Hypothalamus (tissue), 51 donors: ENCODE data around the gene SERPINB12.

ENCODE experiments used
- DNase-seq, 51 donors: peaks; one replicate each; lab custom pipeline; 2025; lab: John Stamatoyannopoulos, UW

Gene SERPINB12

DNA sequence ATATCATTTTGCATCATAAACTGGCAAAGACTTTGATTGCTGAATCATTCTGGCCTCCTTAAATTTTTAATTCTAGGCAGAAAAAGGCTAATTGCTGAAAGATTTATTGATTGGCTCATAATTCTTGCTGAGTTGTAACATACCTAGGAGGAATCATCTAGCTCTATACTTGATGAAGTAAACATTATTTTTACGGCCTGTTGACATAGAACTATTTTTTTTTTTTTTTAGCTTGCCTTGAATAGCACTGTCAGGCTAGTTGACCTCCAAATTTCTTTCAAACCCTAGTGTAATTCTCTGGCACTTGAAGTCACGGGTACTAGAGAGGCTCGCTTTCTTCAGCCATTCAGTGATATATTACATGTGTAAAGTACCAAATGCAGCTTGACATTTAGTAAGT lies 2.8 kb downstream of the SERPINB12 start:
- no peak for DNase-seq

DNA sequence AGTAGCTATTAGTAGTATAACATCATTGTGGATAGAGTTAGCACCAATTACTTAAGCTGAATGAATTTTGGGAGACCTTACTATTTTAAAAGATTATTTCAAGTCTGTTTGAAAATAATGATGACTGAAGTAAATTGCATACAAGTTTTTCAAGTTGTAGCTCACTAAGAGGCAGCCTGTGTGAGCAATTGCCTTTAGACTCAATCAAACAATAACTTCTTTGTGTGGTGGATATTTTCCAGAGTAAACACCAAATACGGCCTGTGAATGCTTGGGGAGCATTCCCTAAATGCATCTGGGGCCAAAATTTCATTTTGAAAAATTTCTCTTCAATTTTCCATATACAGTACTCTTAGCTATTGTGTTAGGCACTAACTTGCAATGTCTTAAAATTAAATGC lies 7.9 kb downstream of the SERPINB12 start:
- DNase-seq = no peak

DNA sequence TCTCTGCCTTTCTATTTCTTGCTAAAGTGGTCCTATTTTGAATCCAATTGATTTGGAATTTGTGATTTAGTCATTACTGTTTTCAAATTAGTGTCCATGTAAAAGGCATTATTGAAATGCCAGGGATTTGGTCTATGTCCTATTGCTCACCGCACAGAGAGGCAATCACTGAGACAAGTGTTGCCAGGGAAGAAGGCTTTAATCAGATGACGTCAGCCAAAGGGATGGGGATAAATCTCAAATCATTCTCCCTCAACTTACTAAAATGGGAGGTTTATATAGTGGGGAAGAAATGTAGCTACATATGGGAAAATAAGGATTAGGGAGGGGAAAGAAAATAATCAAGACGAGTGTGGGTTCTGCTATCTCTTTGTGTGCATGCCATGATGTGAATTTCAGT lies 9.6 kb downstream of the SERPINB12 start:
- no peak for DNase-seq

DNA sequence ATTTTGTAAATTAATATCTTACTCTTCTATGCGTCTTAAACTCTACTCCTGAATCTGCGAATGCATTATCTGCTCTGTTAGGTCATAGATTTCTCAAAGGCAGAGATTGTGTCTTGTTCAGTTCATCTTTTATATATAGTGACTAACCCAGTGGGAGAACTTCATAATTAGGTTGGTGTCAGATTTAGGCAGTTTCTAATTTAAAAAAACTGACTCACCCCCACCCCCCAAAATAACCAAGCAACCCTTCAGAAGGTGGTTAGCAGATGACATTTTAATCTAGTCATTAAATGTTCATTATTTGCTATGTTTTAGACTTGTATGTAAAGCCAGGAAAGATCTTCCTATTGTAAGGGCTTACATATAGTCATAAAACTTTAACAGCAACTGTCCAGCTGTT lies 10.4 kb downstream of the SERPINB12 start:
- DNase-seq = no peak

DNA sequence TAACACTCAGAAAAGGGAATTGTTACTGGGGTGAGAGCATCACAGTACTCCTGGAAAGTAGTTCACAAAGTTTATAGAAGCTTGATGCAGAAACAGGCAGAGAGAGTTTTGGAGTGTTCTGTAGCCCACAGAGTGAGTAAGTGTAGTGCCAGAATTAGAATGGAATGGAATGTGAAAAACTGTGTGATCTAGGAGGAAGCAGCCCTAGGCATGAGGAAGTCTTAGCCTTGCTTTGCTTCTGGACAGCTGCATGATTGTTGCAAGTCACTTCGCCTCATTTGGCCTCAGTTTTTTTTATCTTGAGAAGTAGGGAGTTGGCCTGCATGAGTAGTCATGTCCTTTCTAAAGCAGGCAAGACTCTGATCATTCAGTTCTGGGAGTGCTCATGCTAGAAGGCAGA lies 10.9 kb downstream of the SERPINB12 start:
- DNase-seq = peak in 1 of 51 donors; percentile 4

DNA sequence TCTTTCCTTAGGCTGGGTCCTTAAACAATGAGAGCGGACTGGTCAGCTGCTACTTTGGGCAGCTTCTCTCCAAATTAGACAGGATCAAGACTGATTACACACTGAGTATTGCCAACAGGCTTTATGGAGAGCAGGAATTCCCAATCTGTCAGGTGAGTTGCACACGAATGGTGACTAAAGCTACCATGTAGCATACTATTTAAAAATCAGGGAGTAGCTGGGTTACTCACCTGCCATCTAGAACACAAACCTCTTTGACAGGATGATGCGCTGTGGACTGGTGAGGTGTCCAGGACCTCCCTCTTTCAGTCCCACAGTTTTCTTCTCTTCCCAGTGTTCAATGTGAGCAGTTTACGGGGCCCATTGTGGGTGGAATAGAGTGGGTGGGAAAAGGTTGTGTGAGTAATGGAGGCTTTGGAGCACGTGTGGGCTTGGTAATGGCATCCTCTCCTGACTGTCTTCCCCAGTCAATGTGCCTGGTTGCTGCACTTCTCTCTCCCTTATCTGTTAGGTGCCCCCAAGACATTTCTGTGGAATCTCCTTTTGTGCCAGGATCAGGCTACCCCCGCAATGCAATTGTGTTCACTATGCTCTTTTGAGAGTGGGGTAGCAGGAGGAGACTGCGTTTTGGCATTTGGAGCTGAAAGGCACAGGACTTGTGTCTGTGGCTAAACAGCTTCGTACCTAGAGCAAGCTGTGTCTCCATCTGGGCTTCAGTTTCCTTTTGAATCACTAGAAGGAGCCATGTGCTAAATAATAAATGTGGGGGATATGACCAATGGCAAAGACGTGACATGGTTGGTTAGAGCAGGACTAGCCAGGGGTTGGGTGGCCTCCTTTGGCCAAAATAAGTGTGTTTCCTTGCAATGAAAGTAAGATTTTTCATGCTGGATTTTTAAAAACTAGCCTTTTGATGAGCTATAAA lies 17.7 kb downstream of the SERPINB12 start:
- DNase-seq = no peak

DNA sequence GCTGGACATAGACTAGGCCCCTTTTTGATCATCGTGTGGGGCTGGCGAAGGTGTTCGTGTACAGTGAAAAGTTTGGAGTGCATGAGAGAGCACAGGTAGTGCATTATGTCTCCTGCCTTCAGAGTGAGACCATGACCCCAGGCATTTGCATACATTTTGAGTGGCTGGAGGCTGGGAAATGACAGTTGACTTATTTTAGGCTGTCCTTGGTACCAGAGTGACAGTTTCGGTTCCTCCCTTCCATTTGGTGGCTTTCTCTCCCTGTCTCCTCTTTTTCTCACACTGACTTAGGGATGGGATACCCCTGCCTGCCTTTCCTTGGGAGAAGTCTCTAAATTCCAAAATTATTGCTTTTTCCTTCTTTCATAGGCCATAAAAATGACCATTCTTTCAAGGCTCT lies 20.1 kb downstream of the SERPINB12 start:
- no peak for DNase-seq

DNA sequence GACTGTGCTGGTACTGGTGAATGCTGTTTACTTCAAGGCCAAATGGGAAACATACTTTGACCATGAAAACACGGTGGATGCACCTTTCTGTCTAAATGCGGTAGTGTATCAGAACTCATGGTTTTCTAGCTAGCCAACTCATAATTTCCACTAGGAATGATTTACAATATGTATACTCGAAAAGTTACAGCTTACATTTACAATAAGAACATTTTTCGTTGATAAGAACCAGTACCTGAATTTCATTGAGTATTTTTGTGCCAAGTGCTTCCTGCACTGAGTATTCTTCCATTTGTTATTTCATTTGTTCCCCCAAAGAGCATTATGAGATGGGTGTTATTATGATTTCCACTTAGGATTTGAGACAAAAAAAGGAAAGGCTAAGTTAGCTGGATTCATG lies 21.9 kb downstream of the SERPINB12 start:
- no peak for DNase-seq

DNA sequence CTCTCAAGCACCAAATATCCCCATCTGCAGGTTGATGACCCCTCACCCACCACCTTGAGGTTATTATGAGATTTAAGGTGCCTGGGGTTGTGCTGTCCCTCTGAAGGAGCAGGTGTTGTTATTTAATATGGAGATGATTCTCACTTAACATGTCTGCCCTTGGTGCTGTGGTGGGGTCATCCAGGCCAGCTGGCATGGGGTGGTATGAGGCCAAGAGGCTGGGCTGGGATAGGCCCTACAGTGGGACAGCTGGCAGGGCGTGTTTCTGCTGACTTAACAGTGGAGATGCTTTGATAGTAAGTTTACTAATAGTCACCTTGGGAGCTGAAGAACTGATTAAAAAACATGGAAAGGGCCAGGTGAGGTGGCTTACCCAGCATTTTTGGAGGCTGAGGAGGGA lies 22.4 kb downstream of the SERPINB12 start:
- DNase-seq = no peak

DNA sequence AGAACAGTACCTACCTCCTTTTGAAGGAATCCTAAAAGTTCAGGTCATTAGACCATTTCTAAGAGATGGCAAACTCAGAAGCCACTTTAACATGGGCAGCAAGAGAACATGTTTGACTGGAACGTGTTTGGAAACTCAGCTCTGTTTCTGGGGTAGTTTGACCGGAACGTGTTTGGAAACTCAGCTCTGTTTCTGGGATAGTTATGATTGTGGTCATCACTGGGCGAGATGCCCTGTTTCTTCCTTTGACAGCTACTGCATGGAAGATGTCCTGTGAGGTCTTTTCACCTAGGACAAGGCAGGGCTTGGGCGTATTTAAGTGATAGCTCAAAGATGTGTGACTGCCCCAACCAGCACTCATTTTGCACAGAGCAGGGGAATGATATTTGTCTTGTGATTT lies 25.1 kb downstream of the SERPINB12 start:
- no peak for DNase-seq

DNA sequence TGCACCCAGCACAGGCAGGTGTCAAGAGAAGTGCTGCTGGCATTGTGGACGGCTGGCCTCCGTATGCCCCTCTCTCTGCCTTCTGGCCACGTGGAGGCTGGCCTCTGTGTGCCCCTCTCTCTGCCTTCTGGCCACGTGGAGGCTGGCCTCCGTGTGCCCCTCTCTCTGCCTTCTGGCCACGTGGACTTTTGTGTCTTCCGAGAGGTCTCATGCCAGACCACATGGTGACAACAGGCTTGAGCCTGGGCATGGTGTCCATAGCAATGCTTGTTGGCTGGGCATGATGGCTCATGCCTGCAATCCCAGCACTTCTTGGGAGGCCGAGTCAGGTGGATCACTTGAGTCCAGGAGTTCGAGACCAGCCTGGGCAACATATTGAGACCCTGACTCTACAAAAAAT lies 25.7 kb downstream of the SERPINB12 start:
- no peak for DNase-seq

DNA sequence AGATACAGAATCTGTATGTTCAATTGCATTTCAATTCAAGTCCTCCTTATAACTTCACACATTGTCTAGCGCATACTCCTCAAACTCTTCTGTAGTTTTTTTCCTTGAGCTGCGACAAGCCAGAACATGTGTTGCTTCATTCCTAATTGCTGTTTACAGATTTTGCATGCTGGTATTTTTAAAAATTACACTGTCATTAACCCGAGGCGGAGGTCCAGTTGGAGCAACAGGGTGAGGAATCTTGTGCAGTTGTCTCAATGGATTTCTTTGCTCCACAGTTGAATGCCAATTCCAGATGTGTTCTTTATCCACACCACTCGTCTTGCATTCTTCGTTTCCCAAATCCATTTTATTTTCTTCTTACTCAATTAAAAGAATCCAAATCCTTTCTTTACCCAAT lies 28.6 kb downstream of the SERPINB12 start:
- DNase-seq = no peak

DNA sequence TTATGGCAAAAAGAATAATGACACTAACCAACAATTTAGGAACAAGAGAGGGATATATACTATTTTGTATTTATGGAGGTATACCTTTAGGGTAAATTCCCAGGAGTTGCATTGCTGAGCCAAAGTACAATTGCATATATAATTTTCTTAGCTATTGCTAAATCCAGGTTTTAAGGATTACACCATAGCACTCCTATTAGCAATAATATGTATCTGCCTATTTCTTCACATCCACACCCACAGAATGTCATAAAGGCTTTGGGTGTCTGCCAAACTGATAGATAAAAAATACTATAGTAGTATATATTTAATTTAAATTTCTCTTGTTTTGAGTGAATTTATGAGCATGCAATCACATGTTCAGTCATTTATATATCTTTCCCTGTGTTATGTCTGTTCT lies 33.5 kb downstream of the SERPINB12 start:
- no peak for DNase-seq

DNA sequence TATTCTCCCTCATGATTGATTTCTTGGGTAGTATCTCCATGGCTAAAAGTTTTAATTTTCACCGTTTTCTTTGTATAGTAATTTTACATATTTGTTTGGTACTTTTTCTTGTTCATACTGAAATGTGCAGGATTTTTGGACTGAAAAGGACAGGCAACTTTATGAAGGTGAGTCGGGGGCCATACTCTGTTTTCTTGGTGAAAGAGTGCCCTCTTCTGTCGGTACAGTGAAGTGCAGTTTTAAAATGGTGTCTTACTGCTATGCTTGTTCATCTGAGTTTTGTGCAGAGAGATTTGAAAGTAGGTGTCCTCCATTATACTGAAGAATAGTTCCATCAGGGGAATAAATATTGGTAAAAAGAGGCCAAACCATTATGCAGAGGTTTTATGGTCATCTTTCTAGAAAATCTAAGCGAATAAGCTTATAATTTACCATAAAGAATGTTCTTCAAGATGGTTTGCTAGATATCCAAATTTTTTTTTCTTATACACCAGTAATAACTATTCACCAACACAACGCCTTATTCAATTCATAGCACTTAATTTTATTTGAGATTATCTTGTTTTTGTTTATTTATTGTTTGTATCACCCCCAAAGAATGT lies 36.3 kb downstream of the SERPINB12 start:
- peak in 4 of 51 donors; percentile 2 to 17 (median 15) for DNase-seq

DNA sequence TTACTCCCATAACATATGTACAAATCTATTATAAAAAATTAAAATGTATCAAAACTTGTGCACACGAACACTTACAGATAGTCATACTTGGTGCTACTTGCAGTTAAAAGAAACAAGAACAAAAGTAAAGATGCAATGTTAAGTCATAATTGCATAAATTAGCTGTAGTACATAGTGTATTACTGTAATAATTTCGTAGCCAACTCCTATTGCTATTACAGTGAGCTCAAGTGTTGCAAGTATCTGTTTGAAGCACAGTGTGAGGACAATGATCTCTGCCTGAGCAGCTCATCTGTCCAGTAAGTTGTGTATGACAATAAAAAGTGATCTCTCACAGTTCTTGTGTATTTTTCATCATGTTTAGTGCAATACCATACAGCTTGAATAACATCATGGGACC lies 37.4 kb downstream of the SERPINB12 start:
- DNase-seq = no peak

DNA sequence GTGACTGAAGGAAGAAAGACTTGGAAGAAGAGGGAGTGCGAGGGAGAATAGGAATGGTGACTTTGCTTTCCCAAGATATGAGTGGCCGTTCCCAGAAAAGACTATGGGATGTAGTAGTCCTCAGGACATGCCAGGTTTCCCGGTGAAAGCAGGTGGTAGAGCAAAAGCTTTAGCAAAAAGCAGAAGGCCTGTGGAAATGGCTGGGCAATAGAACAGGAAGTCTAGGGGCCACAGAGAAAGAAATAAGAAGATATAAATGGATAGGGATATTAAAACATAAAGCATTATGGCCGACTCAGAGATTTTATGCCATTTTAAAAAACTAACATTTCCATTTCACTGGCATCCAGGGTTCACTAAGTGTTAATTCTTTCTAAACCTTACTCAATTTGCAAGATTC lies 43.8 kb downstream of the SERPINB12 start:
- DNase-seq = no peak

DNA sequence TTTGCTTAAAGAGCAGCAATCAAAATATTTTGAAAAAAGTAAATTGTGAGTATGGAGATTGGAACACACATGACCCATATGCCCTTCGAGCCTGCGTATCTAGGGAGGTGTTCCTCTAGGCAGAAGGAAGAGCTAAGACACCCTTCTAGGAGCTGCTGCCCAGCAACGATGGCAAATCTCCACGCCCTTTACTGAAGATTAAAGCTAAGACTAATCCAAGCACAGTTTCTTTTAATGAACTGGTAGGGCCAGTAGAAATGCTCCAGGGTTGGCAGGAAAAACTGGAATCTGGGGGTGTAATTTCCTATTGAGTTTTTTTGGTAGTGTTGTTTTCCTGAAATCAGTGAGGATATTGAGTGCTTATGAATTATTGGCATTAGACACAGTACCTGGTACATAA lies 44.3 kb downstream of the SERPINB12 start:
- DNase-seq = no peak

DNA sequence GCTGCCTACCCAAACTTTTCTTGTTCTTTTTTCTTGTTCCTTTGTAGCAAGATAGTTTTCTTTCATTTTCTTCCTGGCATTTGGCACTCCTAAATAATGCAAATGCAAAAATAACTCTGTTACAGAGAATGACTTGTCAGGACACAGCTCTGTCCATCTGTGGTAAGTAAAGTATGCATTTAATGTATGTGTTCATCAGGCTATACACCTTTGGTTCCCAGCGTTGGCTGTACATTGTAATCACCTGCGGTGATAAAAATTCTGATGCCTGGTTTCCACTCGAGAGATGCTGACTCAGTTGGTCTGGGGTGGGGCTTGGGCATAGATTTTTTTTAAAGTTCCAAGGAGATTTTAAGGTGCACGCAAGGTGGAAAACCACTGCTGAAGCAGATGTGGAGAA lies 44.8 kb downstream of the SERPINB12 start, which contains the start of gene SERPINB13:
TSS of gene SERPINB13 (plus strand) at position 378 of the 400 bp plus-strand sequence. CDS start 1,325 bp downstream, outside the sequence.
- no peak for DNase-seq

DNA sequence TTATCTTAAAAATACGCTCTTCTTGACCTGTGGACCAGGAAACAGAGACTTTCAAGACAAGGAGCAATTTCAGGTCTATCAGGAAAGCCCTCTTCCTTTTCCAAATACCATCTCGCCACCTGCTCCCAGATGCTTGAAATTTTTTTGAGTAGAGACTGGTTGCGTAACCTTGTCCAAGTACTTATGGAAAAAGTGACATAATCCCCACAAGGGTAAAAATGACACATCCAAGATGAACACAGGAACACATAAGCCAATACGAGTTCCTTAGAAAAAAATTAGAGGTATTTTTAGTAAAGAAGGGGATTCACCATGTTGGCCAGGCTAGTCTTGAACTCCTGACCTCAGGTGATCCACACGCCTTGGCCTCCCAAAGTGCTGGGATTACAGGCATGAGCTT lies 46.7 kb downstream of the SERPINB12 start:
- no peak for DNase-seq

DNA sequence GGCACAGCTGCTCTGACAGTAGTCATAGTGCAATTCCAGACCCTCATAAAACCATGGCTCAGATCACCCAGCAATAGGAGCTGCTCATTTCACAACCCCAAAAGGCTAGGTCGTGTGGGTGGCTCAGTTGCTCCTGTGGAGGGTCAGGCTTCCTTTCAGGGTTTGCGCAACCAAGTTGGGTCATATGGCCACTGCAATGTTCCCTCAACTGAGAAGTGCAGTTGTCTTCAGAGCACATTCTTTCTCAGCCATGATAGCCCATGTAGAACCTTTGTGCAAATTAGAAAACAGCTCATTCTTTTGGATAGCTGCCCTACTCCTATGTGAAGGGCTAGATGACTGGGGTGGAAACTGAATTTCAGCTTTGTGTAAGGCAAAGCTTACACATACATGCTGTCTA lies 48.2 kb downstream of the SERPINB12 start:
- DNase-seq = no peak

DNA sequence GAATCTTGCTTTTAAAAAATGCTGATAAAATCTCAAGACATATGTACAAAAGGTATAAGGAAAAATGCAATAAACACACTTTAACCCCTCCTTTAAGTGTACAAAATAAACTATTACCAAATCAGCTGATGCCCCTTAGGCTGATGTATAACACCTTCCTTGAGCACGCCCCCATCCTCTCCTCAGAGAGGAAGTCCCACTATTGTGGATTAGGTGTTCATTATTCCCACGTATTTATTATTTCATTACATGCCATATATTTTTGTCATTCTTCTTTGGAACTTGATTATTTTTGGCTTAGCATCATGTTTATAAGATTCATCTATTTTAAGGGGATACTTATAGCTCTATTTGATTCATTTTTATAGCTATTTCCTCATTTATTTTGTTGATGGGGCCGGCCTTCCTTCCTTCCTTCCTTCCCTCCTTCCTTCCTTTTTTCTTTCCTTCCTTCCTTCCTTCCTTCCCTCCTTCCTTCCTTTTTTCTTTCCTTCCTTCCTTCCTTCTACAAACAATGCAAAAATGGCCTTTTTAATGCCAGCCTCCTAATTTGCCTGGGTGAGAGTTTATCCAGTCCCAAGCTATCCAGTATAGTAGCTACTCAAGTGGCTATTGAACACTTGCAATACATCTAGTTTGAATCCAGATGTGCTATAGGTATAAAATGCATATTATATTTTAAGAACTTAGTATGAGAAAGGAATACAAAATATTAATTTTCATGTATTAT lies 49.0 kb downstream of the SERPINB12 start:
- DNase-seq = no peak

DNA sequence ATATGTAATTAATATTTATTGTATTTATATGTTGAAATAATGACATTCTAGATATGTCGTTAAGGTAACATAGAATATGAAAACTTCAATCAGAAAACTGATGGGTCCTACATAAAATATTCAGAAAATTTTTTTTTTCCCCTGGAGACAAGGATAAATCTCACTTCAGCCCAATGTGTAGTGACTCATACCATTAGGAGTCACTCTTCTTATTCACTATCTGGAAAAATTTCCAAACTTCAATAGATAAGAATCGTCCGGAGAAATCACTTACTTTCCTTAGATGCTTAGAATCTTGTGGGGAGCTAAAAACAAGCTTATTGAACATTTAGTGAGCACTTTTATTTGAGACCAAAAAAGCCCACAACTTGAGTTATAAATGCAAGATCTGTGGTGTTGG lies 49.6 kb downstream of the SERPINB12 start:
- no peak for DNase-seq
